HT-29 (cell line): Measurements from ENCODE around the gene THEM5. TPM values are rescaled to one million over a fixed set of nuclear protein-coding genes. Genes with fewer than 3 reads are reported as not detected.
"Not testable (repeated sequence)": the region's sequence is repeated elsewhere in the genome, so short reads cannot be mapped to it uniquely, and the experiment has no call there.

Experiments
- DNase-seq: peaks from one replicate; pipeline ENCODE4 v3.0.0-alpha.2; 2015; ENCODE audit warnings: low spot score
- total RNA-seq: library from RNA; depleted of rRNA; stranded (reverse); fragments of >200 nt; shearing (Covaris generic); gene quantifications from 2 replicates; pipeline ENCODE4 v1.2.3, GENCODE V29; 2014

THEM5 gene
- total RNA-seq, 1 experiment from 2014 or later: not detected

GRCh38 chr1:151867765-151868411 lies 14.4 kb upstream of the THEM5 start:
- DNase-seq: no peak

- no peak for DNase-seq
These were observed 13.8 kb upstream of the THEM5 start for GRCh38 chr1:151867321-151867720.

GRCh38 chr1:151864411-151864810 lies 10.9 kb upstream of the THEM5 start:
- no peak for DNase-seq

DNA sequence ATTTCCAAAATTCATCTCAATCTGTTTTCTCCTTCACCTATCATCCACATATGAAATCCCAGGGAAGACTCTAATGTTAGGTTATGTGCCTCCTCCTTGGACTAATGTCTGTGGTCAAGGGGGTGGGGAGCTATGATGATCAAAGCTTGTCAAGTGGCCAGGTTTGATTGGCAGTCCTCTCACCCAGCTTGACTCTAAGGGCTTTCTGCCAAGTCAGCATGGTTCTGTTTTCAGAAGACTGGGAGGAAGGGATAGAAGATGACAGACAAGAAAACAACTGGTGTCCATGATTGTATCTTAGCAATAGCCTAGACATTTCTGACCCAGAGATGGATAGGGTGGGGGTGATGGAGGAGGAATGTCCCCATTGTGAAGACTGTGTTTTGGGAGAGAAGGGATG lies 9.1 kb upstream of the THEM5 start:
- DNase-seq: no peak

DNA sequence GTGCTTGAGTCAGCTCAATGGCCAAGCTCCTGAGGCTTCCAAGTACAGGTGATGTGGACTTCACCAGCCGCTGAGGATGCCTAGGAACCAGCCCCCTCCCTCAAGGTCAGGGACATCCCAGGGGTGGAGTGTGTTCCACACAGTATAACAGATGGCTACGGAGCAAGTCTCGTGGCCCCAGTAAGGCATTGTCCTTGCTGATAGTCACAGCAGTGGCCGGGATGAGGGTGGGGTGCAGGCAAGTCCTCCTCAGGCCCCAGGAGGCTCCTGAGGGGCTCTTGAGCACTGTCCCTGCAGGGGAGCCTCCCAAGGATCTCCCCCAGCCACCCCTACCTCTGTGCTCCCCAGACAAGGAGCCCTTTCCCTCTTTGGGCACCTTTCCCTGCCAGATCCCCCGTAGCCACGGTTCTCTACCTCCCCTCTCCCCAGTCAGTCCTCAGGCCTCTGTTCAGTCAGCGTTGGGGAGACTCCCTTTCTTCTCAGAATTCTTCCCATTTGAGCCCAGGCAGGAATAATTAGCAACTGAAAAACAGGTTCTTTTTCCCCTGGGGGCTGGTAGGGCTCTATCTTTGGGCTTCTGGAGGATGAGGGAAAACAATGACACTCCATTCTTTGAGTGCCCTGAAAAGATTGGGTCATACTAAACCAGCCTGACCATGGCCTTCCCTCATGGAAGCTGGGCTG lies 7.1 kb upstream of the THEM5 start:
- DNase-seq: no peak

DNA sequence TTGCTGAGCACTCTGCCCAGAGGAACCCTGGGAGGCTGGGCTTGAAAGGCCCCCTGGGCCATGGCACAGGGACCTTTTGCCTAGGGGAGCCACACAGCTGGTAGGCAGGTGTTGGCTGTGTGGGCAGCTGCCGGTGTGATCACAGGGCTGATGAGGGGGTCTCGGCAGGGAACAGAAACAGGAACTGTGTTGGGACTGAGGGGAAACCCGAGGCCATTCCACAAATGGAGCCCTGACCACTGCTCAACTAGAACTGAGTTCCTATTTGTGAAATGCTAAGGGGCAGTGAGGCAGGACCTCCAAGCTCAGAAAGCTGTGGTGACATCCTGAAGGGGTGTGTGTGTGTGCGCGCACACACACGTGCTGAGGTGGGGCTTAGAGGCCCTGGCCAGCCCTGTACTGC lies 6.4 kb upstream of the THEM5 start:
- DNase-seq: no peak

GRCh38 chr1:151858886-151859665 lies 5.6 kb upstream of the THEM5 start:
- DNase-seq: no peak

DNA sequence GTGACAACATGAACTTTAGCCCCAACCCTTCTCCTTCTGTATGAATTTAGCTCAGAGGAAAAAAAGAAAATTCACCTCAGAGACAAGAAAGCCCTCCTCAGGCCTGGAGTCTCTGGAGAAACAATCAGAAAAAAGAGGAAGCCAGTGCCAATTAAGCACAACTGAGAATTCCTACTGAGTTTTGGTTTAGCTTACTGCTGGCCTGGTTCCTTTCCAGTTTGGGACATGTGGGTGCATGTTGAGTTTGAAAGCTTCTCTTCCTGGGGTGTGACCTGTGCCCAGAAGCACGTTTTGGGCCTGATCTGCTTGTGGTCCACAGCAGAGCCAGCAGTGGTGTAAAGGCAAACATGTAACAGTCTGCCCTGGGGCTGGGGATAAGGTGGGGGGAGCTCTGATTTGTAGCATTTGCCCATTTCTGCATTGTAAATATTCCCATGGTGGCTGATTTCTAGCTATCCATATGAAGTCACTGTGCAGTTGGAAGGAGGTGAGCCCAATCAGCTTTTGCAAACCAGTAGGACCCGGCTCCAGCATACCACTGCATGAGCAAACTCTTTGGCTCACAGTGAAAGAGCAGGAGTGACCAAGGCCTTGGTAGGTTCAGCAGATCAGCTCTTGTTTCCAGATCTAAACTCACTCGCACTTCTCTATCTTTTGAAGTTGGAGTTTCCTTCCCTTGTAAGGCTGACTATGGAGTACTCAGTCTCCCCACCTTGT lies 4.7 kb upstream of the THEM5 start:
- no peak for DNase-seq

DNA sequence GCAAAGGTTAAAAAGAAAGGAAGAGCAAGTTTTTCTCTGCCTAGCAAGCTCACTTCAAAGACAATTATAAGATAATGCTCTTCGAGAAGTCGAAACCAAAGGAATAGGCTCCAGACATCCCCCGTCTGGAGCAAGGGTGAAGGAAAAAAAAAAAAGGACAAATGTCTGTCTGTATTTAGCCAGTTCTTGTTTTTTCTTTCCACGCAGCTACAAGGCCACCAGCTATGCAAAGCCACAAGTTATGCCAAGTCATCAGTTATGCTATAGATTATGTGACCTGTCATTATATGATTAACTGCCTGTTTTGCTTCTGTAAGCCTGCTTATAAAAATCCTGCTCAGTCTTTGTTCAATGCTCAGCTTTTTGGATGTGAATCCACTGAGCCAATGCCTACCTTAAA lies 2.4 kb upstream of the THEM5 start:
- no peak for DNase-seq

DNA sequence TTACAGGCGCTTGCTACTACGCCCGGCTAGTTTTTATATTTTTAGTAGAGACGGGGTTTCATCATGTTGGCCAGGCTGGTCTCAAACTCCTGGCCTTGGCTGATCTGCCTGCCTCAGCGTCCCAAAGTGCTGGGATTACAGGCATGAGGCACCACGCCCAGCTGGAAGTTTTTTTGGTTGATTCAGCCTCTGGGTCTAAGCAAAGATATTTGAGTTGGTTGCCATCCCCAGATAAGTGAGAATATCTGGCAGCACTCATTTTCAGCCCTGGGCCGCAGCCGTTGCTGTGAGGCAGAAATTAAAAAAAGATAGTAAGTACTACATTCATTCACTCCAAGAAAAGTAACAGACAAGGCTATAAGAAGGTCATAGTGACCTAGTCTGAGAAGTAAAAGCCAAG lies 2.0 kb upstream of the THEM5 start:
- not testable (repeated sequence) for DNase-seq

DNA sequence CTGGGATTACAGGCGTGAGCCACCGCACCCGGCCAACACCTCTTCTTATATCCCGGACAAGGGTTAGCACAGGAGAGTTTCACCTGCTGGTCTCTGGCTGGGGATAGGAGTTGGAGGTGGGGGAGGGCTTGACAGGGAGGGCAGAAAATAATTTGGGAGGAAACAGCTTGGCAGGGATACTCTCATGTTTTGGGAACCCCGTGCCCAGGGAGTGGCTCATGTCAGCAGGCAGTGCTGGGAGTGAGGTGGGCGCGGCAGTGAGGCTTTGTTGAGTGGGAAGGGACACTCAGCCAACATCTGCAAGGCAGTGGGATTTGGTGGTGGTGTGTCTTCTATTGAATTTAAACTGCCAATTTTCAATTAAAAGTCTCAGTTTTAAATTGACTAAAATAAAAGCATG lies 1.1 kb upstream of the THEM5 start:
- no peak for DNase-seq

- no peak for DNase-seq
These were observed 779 bp downstream of the THEM5 start for GRCh38 chr1:151852733-151853132.

DNA sequence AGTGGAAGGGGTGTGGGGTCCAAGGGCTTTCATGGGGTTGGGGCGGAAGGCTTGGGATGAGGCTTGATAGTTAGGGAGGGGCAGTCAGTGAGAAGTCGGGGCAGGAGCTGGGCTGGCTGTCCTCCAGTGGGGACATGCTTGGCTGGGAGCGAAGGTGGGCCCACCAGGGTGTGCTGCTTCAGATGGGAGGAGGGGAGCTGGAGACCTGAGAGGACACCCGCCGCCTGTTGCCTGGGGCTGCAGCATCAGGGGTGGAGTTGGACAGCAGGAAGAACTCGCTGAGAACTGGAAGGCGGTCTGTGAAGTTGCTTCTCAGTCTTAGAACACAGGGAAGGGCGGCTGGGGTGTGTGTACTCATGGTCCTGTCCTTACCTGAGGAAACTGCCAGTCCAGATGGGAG lies 1.6 kb downstream of the THEM5 start:
- DNase-seq: no peak

DNA sequence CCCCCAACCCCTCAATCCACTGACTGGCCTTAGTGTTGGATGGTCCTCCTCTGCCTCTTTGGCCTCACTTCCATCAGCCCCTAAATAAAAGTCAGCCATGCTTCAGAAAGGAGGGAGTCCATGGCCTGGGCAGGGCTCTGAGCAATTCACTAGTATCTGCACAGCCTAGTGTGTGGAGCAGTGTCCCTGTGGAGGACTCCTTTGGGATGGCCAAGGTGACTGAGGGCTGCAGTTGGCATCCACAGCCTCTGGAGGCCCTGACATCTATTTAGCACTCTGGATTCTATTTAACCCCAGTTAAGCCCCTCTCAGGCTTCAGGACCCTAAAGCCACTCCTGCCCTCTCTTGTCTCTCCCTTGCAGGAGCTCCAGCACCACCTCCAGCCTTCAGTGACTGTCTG lies 3.6 kb downstream of the THEM5 start:
- DNase-seq: no peak

DNA sequence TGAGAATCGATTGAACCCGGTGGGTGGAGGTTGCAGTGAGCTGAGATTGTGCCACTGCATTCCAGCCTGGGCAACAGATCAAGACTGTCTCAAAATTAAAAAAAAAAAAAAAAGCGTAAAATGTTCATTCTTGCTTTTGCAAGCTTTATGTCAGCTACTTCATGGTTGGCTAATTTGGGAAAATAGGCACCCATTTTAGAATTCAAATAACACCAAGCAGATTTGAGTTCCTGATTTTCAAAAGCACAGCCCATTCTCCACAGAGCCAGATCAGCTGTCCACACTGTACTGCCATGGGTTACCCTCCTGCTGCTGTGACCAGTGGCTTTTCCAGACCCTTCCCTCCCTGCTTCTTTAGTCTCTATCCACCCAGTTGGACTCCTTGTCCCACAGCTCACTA lies 4.4 kb downstream of the THEM5 start:
- no peak for DNase-seq

DNA sequence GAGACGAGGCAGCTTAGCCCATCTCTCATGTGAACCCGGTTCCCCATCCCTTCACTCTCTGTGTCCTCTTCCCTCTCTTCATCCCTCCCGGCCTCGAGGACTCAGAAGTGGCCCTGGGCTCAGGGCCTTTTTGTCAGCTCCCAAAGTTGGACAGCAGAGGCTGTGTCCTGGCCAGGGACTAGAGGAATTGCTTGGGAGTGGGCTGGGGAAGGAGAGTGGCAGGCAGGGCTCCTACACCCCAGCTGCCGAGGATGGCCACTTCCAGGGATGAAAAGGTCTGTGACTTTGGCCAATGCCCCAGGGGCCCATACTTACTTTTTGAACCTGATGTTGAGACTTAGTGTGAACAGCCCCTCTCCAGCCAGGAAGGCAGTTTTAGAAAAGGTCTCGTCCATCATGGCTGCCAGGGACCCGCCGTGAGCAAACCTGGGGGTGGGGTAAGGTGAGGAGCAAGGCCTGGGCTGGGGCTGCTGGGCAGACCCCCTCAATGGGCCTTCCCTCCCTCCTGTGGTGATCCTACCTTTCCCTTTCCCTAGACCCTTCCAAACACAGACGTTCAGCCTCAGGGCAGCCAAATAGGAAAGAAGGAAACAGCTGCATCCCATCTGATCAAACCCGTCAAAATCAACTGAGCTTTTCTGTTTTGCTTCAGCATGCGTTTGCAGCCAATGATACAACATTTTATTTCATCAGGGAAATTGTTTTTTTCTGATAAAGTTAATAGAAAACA lies 5.5 kb downstream of the THEM5 start:
- DNase-seq: no peak

- no peak for DNase-seq
These were observed 6.8 kb downstream of the THEM5 start for GRCh38 chr1:151846686-151847237.

- no peak for DNase-seq
These were observed 7.4 kb downstream of the THEM5 start for GRCh38 chr1:151846062-151846568.

DNA sequence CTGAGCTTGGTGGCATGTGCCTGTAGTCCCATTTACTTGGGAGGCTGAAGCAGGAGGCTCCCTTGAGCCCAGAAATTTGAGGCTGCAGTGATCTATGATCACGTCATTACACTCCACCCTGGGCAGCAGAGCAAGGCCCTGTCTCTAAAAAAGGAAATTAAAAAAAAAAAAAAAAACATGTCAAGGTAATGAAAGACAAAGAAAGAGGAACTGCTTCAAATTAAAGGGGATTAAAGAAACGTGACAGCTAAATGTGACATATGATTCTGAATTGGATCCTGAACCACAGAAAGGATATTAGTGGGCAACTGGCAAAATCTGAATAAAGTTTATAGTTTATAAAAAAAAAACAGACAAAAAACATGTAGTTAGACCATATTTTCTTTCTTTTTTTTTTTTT lies 10.1 kb downstream of the THEM5 start:
- DNase-seq: no peak

- no peak for DNase-seq
These were observed 12.4 kb downstream of the THEM5 start for GRCh38 chr1:151841141-151841540.

- no peak for DNase-seq
These were observed 13.1 kb downstream of the THEM5 start for GRCh38 chr1:151840421-151840820.
